CD14-positive monocyte (primary cell): ENCODE measurements around the gene TPTE2. TPM values are rescaled to one million over a fixed set of nuclear protein-coding genes. Genes with fewer than 3 reads are reported as not detected.
"Not testable (repeated sequence)": the region's sequence is repeated elsewhere in the genome, so short reads cannot be mapped to it uniquely, and the experiment has no call there.

Experiments used
- DNase-seq, 3 donors: peaks; one replicate each; pipeline ENCODE4 v3.0.0-alpha.2; 2011 to 2022
- H2AFZ ChIP-seq: 2 replicates; pipeline ENCODE4 v1.6.0; 2012; ENCODE audit warnings: mild to moderate bottlenecking, low read depth, low read length, inconsistent platforms; ENCODE audit not compliant: insufficient read depth, poor library complexity, severe bottlenecking
- H3K27ac ChIP-seq, 2 donors: 1 replicate in 1 of 2; 2 replicates in 1 of 2; pipeline ENCODE4 v1.5.1; 2012 to 2013; ENCODE audit warnings: low read length in 2 of 2, control low read depth in 1 of 2, inconsistent platforms in 1 of 2, low read depth in 1 of 2, mild to moderate bottlenecking in 1 of 2
- H3K27me3 ChIP-seq, 2 donors: one replicate each; pipeline versions ENCODE4 v1.6.0 to v1.6.1; 2011 to 2013; ENCODE audit warnings: low read length in 2 of 2; ENCODE audit not compliant: control insufficient read depth in 2 of 2, insufficient read depth in 2 of 2
- H3K36me3 ChIP-seq, 2 donors: replicated peaks in 1 of 2; 1 replicate in 1 of 2; 2 replicates in 1 of 2; pipeline versions ENCODE4 v1.5.1 to v1.6.1; 2012 to 2013; ENCODE audit warnings: low read length in 2 of 2, control low read depth in 1 of 2, inconsistent platforms in 1 of 2, mild to moderate bottlenecking in 1 of 2; ENCODE audit not compliant: insufficient read depth in 2 of 2, control insufficient read depth in 1 of 2
- H3K4me1 ChIP-seq, 2 donors: 1 replicate in 1 of 2; 2 replicates in 1 of 2; pipeline versions ENCODE4 v1.5.1 to v1.6.1; 2012 to 2013; ENCODE audit warnings: low read length in 2 of 2, control low read depth in 1 of 2, inconsistent platforms in 1 of 2, mild to moderate bottlenecking in 1 of 2, moderate library complexity in 1 of 2; ENCODE audit not compliant: insufficient read depth in 2 of 2, control insufficient read depth in 1 of 2
- H3K4me2 ChIP-seq: replicated peaks from 2 replicates; pipeline ENCODE3; 2012; ENCODE audit warnings: low read length, moderate library complexity, mild to moderate bottlenecking; ENCODE audit not compliant: poor library complexity, severe bottlenecking; ENCODE audit errors: extremely low read depth
- H3K4me3 ChIP-seq, 3 experiments: fragments of 200-600 bp in 1 of 3; sonication (generic) in 1 of 3; replicated peaks in 1 of 3; 1 replicate in 2 of 3; 2 replicates in 1 of 3; pipeline ENCODE4 v1.5.1; 2011 to 2013; ENCODE audit warnings: low read length in 3 of 3, mild to moderate bottlenecking in 3 of 3, control low read depth in 2 of 3, low read depth in 2 of 3, inconsistent platforms in 1 of 3, moderate library complexity in 1 of 3
- H3K79me2 ChIP-seq: 2 replicates; pipeline ENCODE4 v1.6.0; 2012; ENCODE audit warnings: mild to moderate bottlenecking, control low read depth, inconsistent platforms, low read length, moderate library complexity; ENCODE audit not compliant: insufficient read depth
- H3K9ac ChIP-seq: 2 replicates; pipeline ENCODE4 v1.6.0; 2017; ENCODE audit warnings: low read length, mild to moderate bottlenecking; ENCODE audit not compliant: insufficient read depth, poor library complexity, severe bottlenecking
- H3K9me3 ChIP-seq, 2 donors: replicated peaks in 1 of 2; 1 replicate in 1 of 2; 2 replicates in 1 of 2; pipeline versions ENCODE4 v1.5.1 to v1.6.1; 2012 to 2013; ENCODE audit warnings: low read length in 2 of 2, control low read depth in 1 of 2; ENCODE audit not compliant: control insufficient read depth in 1 of 2, insufficient read depth in 1 of 2
- H4K20me1 ChIP-seq: 2 replicates; pipeline ENCODE4 v1.6.0; 2012; ENCODE audit warnings: mild to moderate bottlenecking, low read length, control low read depth, moderate library complexity; ENCODE audit not compliant: insufficient read depth
- H3K27ac Mint-ChIP-seq, 7 donors: one replicate each; pipeline ENCODE4 v1.8.0; 2020; ENCODE audit warnings: mild to moderate bottlenecking in 7 of 7, mixed read lengths in 7 of 7, moderate library complexity in 6 of 7, inconsistent platforms in 2 of 7
- H3K27me3 Mint-ChIP-seq, 3 donors: one replicate each; pipeline ENCODE4 v1.8.0; 2021 to 2022; ENCODE audit warnings: low read depth in 3 of 3, mild to moderate bottlenecking in 3 of 3, mixed read lengths in 3 of 3, moderate library complexity in 3 of 3, inconsistent platforms in 1 of 3
- H3K36me3 Mint-ChIP-seq, 2 donors: one replicate each; pipeline ENCODE4 v1.8.0; 2020; ENCODE audit warnings: mixed read lengths in 2 of 2, inconsistent platforms in 1 of 2, mild to moderate bottlenecking in 1 of 2
- H3K4me1 Mint-ChIP-seq: one replicate; pipeline ENCODE4 v1.8.0; 2020; ENCODE audit warnings: mild to moderate bottlenecking, mixed read lengths
- H3K4me3 Mint-ChIP-seq, 2 donors: one replicate each; pipeline ENCODE4 v1.8.0; 2020; ENCODE audit warnings: mild to moderate bottlenecking in 2 of 2, mixed read lengths in 2 of 2, moderate library complexity in 1 of 2
- H3K9me3 Mint-ChIP-seq, 7 donors: one replicate each; pipeline ENCODE4 v1.8.0; 2020 to 2022; ENCODE audit warnings: mixed read lengths in 7 of 7, mild to moderate bottlenecking in 6 of 7, moderate library complexity in 6 of 7, inconsistent platforms in 2 of 7
- CTCF ChIP-seq: fragments of 200-600 bp; IDR thresholded peaks from one replicate; pipeline ENCODE4 v1.8.0; 2022; ENCODE audit warnings: antibody characterized with exemption, mild to moderate bottlenecking
- WGBS: methylation state at CpG from one replicate; pipeline ENCODE4 v1.1.5; 2013; ENCODE audit warnings: missing lambda C conversion rate; ENCODE audit not compliant: insufficient coverage; 5-methylcytosine and 5-hydroxymethylcytosine counted together
- intact Hi-C, 2 donors: fragments of 100-400 bp; cut with micrococcal nuclease; formaldehyde crosslinking; loops; one replicate each; pipeline versions ENCODE4 v1.15.0 to v1.15.1; 2023
- polyA plus RNA-seq, 3 donors: library from polyadenylated mRNA; depleted of rRNA in 1 of 3; unstranded in 2 of 3; stranded (reverse) in 1 of 3; fragments of 300-500 nt in 2 of 3; fragments of >200 nt in 1 of 3; fragmentation: Illumina TruSeq in 2 of 3; gene quantifications; 1 replicate in 2 of 3; 2 replicates in 1 of 3; pipeline ENCODE4 v1.2.3, GENCODE V29; 2012 to 2021

Gene TPTE2
- polyA plus RNA-seq, 3 donors = not detected

GRCh38 chr13:19567820-19568534 lies 6.6 kb upstream of the TPTE2 start:
- Mint-ChIP-seq H3K4me3 (no peak overlapping the region), H3K27ac (no peak overlapping the region)

GRCh38 chr13:19561585-19561984 lies 253 bp upstream of the TPTE2 start:
- WGBS = 96% methylated on average over 27 of the region's 28 CpGs
- Mint-ChIP-seq H3K4me3 (no peak overlapping the region), H3K4me1 (no peaks in the 10 kb centered on the region), H3K27ac (no peak overlapping the region), H3K27me3 (peaks cover 2% of the 10 kb centered on the region in 3 donors), H3K9me3 (peaks cover 3 to 16% (median 10%) of the 10 kb centered on the region in 7 donors), H3K36me3 (no peaks in the 10 kb centered on the region)
- Histone ChIP-seq H3K4me1 (no peaks in the 10 kb centered on the region), H3K79me2 (no peaks in the 10 kb centered on the region), H3K4me2 (no peak overlapping the region), H3K9me3 (peaks cover 0 to 21% of the 10 kb centered on the region in 2 donors), H3K4me3 (no peak overlapping the region), H3K36me3 (no peaks in the 10 kb centered on the region), H2AFZ (no peak overlapping the region), H4K20me1 (no peaks in the 10 kb centered on the region), H3K27me3 (no peaks in the 10 kb centered on the region), H3K9ac (no peak overlapping the region), H3K27ac (no peak overlapping the region)
- intact Hi-C loops = no loop called here
- no peak for DNase-seq
- TF ChIP-seq CTCF = no peak

More at GRCh38 chr13:19567820-19568534, 6.6 kb upstream of the TPTE2 start:
- no peak overlapping the region for H3K9ac ChIP-seq
- no peak for TF ChIP-seq CTCF
- H3K4me2 ChIP-seq = no peak overlapping the region
- H3K9me3 ChIP-seq = peaks cover 0 to 4% of the 10 kb centered on the region in 2 donors
- no peaks in the 10 kb centered on the region for H3K36me3 ChIP-seq
- no peaks in the 10 kb centered on the region for H3K79me2 ChIP-seq
- H3K36me3 Mint-ChIP-seq = no peaks in the 10 kb centered on the region
- no peak overlapping the region for H3K4me3 ChIP-seq
- WGBS = no CpG with 5 or more reads among the region's 1 CpG
- peaks cover 2 to 5% (median 2%) of the 10 kb centered on the region in 3 donors for H3K27me3 Mint-ChIP-seq
- H3K27ac ChIP-seq = no peak overlapping the region
- H3K27me3 ChIP-seq = no peaks in the 10 kb centered on the region
- intact Hi-C loops = no loop called here
- peaks cover 0 to 4% (median 0%) of the 10 kb centered on the region in 7 donors for H3K9me3 Mint-ChIP-seq
- H4K20me1 ChIP-seq = no peaks in the 10 kb centered on the region
- no peaks in the 10 kb centered on the region for H3K4me1 Mint-ChIP-seq
- no peaks in the 10 kb centered on the region for H3K4me1 ChIP-seq
- no peak overlapping the region for H2AFZ ChIP-seq
- no peak for DNase-seq

- H4K20me1 ChIP-seq, H2AFZ ChIP-seq, H3K4me2 ChIP-seq, H3K27ac Mint-ChIP-seq, H3K27ac ChIP-seq, DNase-seq, H3K9ac ChIP-seq, H3K4me1 Mint-ChIP-seq, H3K79me2 ChIP-seq, H3K36me3 Mint-ChIP-seq, H3K4me3 Mint-ChIP-seq, H3K27me3 Mint-ChIP-seq, H3K27me3 ChIP-seq, H3K4me1 ChIP-seq, H3K4me3 ChIP-seq, intact Hi-C loops, H3K36me3 ChIP-seq: not testable (repeated sequence)
- H3K9me3 ChIP-seq = peaks cover 0 to 21% of the 10 kb centered on the region in 2 donors
- peaks cover 3 to 16% (median 10%) of the 10 kb centered on the region in 7 donors for H3K9me3 Mint-ChIP-seq
- 97% methylated on average over 15 of the region's 22 CpGs for WGBS
These were observed 660 bp downstream of the TPTE2 start for GRCh38 chr13:19560672-19561071.
